ENCODE results near the gene CDH16.

The CDH16 gene

GRCh38 chr16:66923247-66923731 lies 4.6 kb upstream of the CDH16 start:
- H2AFZ ChIP-seq (ENCODE audit: insufficient read depth, low read length, poor library complexity): no peak overlapping the region
- no peak overlapping the region for H2BK5ac ChIP-seq (ENCODE audit: low read depth, low read length, poor library complexity)
- H3K9me3 ChIP-seq (ENCODE audit: insufficient read depth, low read depth, low read length): peaks cover 4% of the 10 kb centered on the region
- H4K8ac ChIP-seq (ENCODE audit: low read depth, low read length): no peak overlapping the region
- H3K14ac ChIP-seq (ENCODE audit: low read length): no peak overlapping the region
- H3K9ac ChIP-seq (ENCODE audit: low read length): no peak overlapping the region
- H4K91ac ChIP-seq (ENCODE audit: low read depth, low read length): no peak overlapping the region
- no peak overlapping the region for H2AK5ac ChIP-seq (ENCODE audit: low read length)
- WGBS (ENCODE audit: extremely low coverage, insufficient coverage, insufficient read length): no CpG with 5 or more reads among the region's 18 CpGs
- no peak overlapping the region for H2BK120ac ChIP-seq (ENCODE audit: insufficient read depth, low read length, poor library complexity)
- peaks cover 32% of the 10 kb centered on the region for H3K27me3 ChIP-seq (ENCODE audit: insufficient read depth, low read length)
- no peak overlapping the region for H3K27ac ChIP-seq (ENCODE audit: low read depth, low read length)
- H4K12ac ChIP-seq (ENCODE audit: low read depth, low read length): no peak overlapping the region
- H3K36me3 ChIP-seq (ENCODE audit: control insufficient read depth in 1 of 2, insufficient read depth in 2 of 2, low read length in 2 of 2): no peaks in the 10 kb centered on the region
- no peaks in the 10 kb centered on the region for H3K79me1 ChIP-seq (ENCODE audit: low read length)
- no peak overlapping the region for H3K4ac ChIP-seq (ENCODE audit: low read depth, low read length)
- DNase-seq: peak; percentile 12 to 42
- peaks cover 6 to 12% of the 10 kb centered on the region in 2 experiments for H3K4me1 ChIP-seq (ENCODE audit: control insufficient read depth in 1 of 2, insufficient read depth in 2 of 2, low read length in 2 of 2)
- no peak overlapping the region for H2BK12ac ChIP-seq (ENCODE audit: low read length)
- H3K18ac ChIP-seq (ENCODE audit: low read length): no peak overlapping the region
- H3K4me2 ChIP-seq (ENCODE audit: low read length): no peak overlapping the region
- H3K4me3 ChIP-seq (ENCODE audit: low read depth, low read length): no peak overlapping the region
- H3K79me2 ChIP-seq (ENCODE audit: control insufficient read depth, insufficient read depth, low read length, poor library complexity): no peaks in the 10 kb centered on the region
- H3K23ac ChIP-seq (ENCODE audit: low read length): no peak overlapping the region

GRCh38 chr16:66921729-66922450 lies 3.2 kb upstream of the CDH16 start:
- no peak overlapping the region for H2BK120ac ChIP-seq (ENCODE audit: insufficient read depth, low read length, poor library complexity)
- DNase-seq: peak; percentile 85 to 90
- H3K4me3 ChIP-seq (ENCODE audit: low read depth, low read length): no peak overlapping the region
- no CpG with 5 or more reads among the region's 42 CpGs for WGBS (ENCODE audit: extremely low coverage, insufficient coverage, insufficient read length)
- no peak overlapping the region for H3K4ac ChIP-seq (ENCODE audit: low read depth, low read length)
- H3K36me3 ChIP-seq (ENCODE audit: control insufficient read depth in 1 of 2, insufficient read depth in 2 of 2, low read length in 2 of 2): no peaks in the 10 kb centered on the region
- no peak overlapping the region for H4K12ac ChIP-seq (ENCODE audit: low read depth, low read length)
- no peak overlapping the region for H2AFZ ChIP-seq (ENCODE audit: insufficient read depth, low read length, poor library complexity)
- H2AK5ac ChIP-seq (ENCODE audit: low read length): no peak overlapping the region
- H3K14ac ChIP-seq (ENCODE audit: low read length): no peak overlapping the region
- H3K79me1 ChIP-seq (ENCODE audit: low read length): no peaks in the 10 kb centered on the region
- no peak overlapping the region for H3K27ac ChIP-seq (ENCODE audit: low read depth, low read length)
- no peak overlapping the region for H2BK12ac ChIP-seq (ENCODE audit: low read length)
- no peak overlapping the region for H4K8ac ChIP-seq (ENCODE audit: low read depth, low read length)
- no peak overlapping the region for H3K23ac ChIP-seq (ENCODE audit: low read length)
- H3K4me1 ChIP-seq (ENCODE audit: control insufficient read depth in 1 of 2, insufficient read depth in 2 of 2, low read length in 2 of 2): peaks cover 4 to 7% of the 10 kb centered on the region in 2 experiments
- H4K91ac ChIP-seq (ENCODE audit: low read depth, low read length): no peak overlapping the region
- H3K9me3 ChIP-seq (ENCODE audit: insufficient read depth, low read depth, low read length): peaks cover 4% of the 10 kb centered on the region
- H3K79me2 ChIP-seq (ENCODE audit: control insufficient read depth, insufficient read depth, low read length, poor library complexity): no peaks in the 10 kb centered on the region
- H3K27me3 ChIP-seq (ENCODE audit: insufficient read depth, low read length): peaks cover 32% of the 10 kb centered on the region
- H3K4me2 ChIP-seq (ENCODE audit: low read length): no peak overlapping the region
- H2BK5ac ChIP-seq (ENCODE audit: low read depth, low read length, poor library complexity): no peak overlapping the region
- no peak overlapping the region for H3K9ac ChIP-seq (ENCODE audit: low read length)
- H3K18ac ChIP-seq (ENCODE audit: low read length): no peak overlapping the region

- Histone ChIP-seq H3K4me2 (ENCODE audit: low read length) (no peak overlapping the region), H3K36me3 (ENCODE audit: control insufficient read depth in 1 of 2, insufficient read depth in 2 of 2, low read length in 2 of 2) (no peaks in the 10 kb centered on the region), H3K79me2 (ENCODE audit: control insufficient read depth, insufficient read depth, low read length, poor library complexity) (no peaks in the 10 kb centered on the region), H4K8ac (ENCODE audit: low read depth, low read length) (no peak overlapping the region), H2BK120ac (ENCODE audit: insufficient read depth, low read length, poor library complexity) (no peak overlapping the region), H3K18ac (ENCODE audit: low read length) (no peak overlapping the region), H2AK5ac (ENCODE audit: low read length) (no peak overlapping the region), H3K9ac (ENCODE audit: low read length) (no peak overlapping the region), H3K14ac (ENCODE audit: low read length) (no peak overlapping the region), H3K9me3 (ENCODE audit: insufficient read depth, low read depth, low read length) (peaks cover 4% of the 10 kb centered on the region), H2BK5ac (ENCODE audit: low read depth, low read length, poor library complexity) (no peak overlapping the region), H3K27me3 (ENCODE audit: insufficient read depth, low read length) (peaks cover 25% of the 10 kb centered on the region), H3K27ac (ENCODE audit: low read depth, low read length) (no peak overlapping the region), H3K79me1 (ENCODE audit: low read length) (no peaks in the 10 kb centered on the region), H3K4me3 (ENCODE audit: low read depth, low read length) (no peak overlapping the region), H3K4me1 (ENCODE audit: control insufficient read depth in 1 of 2, insufficient read depth in 2 of 2, low read length in 2 of 2) (peaks cover 4 to 7% of the 10 kb centered on the region in 2 experiments), H3K23ac (ENCODE audit: low read length) (no peak overlapping the region), H2AFZ (ENCODE audit: insufficient read depth, low read length, poor library complexity) (no peak overlapping the region), H4K91ac (ENCODE audit: low read depth, low read length) (no peak overlapping the region), H2BK12ac (ENCODE audit: low read length) (no peak overlapping the region), H3K4ac (ENCODE audit: low read depth, low read length) (no peak overlapping the region), H4K12ac (ENCODE audit: low read depth, low read length) (no peak overlapping the region)
- WGBS (ENCODE audit: extremely low coverage, insufficient coverage, insufficient read length): no CpG with 5 or more reads among the region's 9 CpGs
- peak; percentile 88 to 92 for DNase-seq
Measured at GRCh38 chr16:66920924-66921680, 2.4 kb upstream of the CDH16 start.

- WGBS (ENCODE audit: extremely low coverage, insufficient coverage, insufficient read length): no CpG with 5 or more reads among the region's 2 CpGs
- Histone ChIP-seq H3K79me2 (ENCODE audit: control insufficient read depth, insufficient read depth, low read length, poor library complexity) (no peaks in the 10 kb centered on the region), H4K91ac (ENCODE audit: low read depth, low read length) (no peak overlapping the region)
Measured at GRCh38 chr16:66920299-66920590, 1.6 kb upstream of the CDH16 start.

More at GRCh38 chr16:66920299-66920590, 1.6 kb upstream of the CDH16 start:
- Histone ChIP-seq H3K79me1 (ENCODE audit: low read length) (no peaks in the 10 kb centered on the region), H3K4me1 (ENCODE audit: control insufficient read depth in 1 of 2, insufficient read depth in 2 of 2, low read length in 2 of 2) (peaks cover 4 to 6% of the 10 kb centered on the region in 2 experiments), H2BK5ac (ENCODE audit: low read depth, low read length, poor library complexity) (no peak overlapping the region), H2AK5ac (ENCODE audit: low read length) (no peak overlapping the region), H4K8ac (ENCODE audit: low read depth, low read length) (no peak overlapping the region), H3K23ac (ENCODE audit: low read length) (no peak overlapping the region), H3K14ac (ENCODE audit: low read length) (no peak overlapping the region), H2BK120ac (ENCODE audit: insufficient read depth, low read length, poor library complexity) (no peak overlapping the region), H3K4me3 (ENCODE audit: low read depth, low read length) (no peak overlapping the region), H3K4me2 (ENCODE audit: low read length) (no peak overlapping the region), H3K4ac (ENCODE audit: low read depth, low read length) (no peak overlapping the region), H3K9ac (ENCODE audit: low read length) (no peak overlapping the region), H3K27ac (ENCODE audit: low read depth, low read length) (no peak overlapping the region), H3K18ac (ENCODE audit: low read length) (no peak overlapping the region), H2BK12ac (ENCODE audit: low read length) (no peak overlapping the region), H3K27me3 (ENCODE audit: insufficient read depth, low read length) (peaks cover 17% of the 10 kb centered on the region), H3K36me3 (ENCODE audit: control insufficient read depth in 1 of 2, insufficient read depth in 2 of 2, low read length in 2 of 2) (no peaks in the 10 kb centered on the region), H3K9me3 (ENCODE audit: insufficient read depth, low read depth, low read length) (peaks cover 3% of the 10 kb centered on the region), H4K12ac (ENCODE audit: low read depth, low read length) (no peak overlapping the region), H2AFZ (ENCODE audit: insufficient read depth, low read length, poor library complexity) (no peak overlapping the region)
- peak in 1 of 2 donors; percentile 65 for DNase-seq

All from trophoblast cell (in vitro differentiated cells and primary cell).